K562 (cell line): ENCODE data around the gene PLCG2. TPM values are rescaled to one million over a fixed set of nuclear protein-coding genes. Genes with fewer than 3 reads are reported as not detected.

Experiments used
- ATF4 ChIP-seq: fragments of 450-650 bp; formaldehyde crosslinking; IDR thresholded peaks from 2 replicates; pipeline ENCODE4 v1.4.0; 2022; ENCODE audit warnings: mild to moderate bottlenecking, moderate library complexity
- ATF6 ChIP-seq: sonication (generic); formaldehyde crosslinking; IDR thresholded peaks from 2 replicates; pipeline ENCODE4 v1.4.0; 2020; ENCODE audit warnings: mild to moderate bottlenecking, missing genetic modification reagents
- BRF2 ChIP-seq: IDR thresholded peaks from 3 replicates; pipeline ENCODE4 v1.6.1; 2011; ENCODE audit warnings: borderline replicate concordance, mild to moderate bottlenecking; ENCODE audit not compliant: insufficient read length, insufficient read depth
- CEBPB ChIP-seq: fragments of 450-650 bp; IDR thresholded peaks from 2 replicates; pipeline ENCODE4 v1.6.1; 2016; ENCODE audit warnings: missing genetic modification characterization, missing compliant biosample characterization
- ELK3 ChIP-seq: fragments of 450-650 bp; formaldehyde crosslinking; IDR thresholded peaks from 2 replicates; pipeline ENCODE4 v1.4.0; 2020; ENCODE audit warnings: mild to moderate bottlenecking
- EP300 ChIP-seq: IDR thresholded peaks from 2 replicates; pipeline ENCODE4 v1.6.1; 2012; ENCODE audit warnings: low read length, improper control_type of control experiment
- FOSL1 ChIP-seq: fragments of 200-800 bp; sonication (Bioruptor generic); conservative IDR thresholded peaks from 2 replicates; pipeline ENCODE4 v1.6.1; 2016; ENCODE audit warnings: missing genetic modification characterization, missing compliant biosample characterization
- FOXO4 ChIP-seq: fragments of 450-650 bp; formaldehyde crosslinking; IDR thresholded peaks from 2 replicates; pipeline ENCODE4 v1.4.0; 2020; ENCODE audit warnings: mild to moderate bottlenecking, moderate library complexity
- GABPA ChIP-seq: fragments of 200-800 bp; sonication (Bioruptor generic); conservative IDR thresholded peaks from 2 replicates; pipeline ENCODE4 v1.6.1; 2016; ENCODE audit warnings: low read depth, missing genetic modification characterization, missing compliant biosample characterization
- KLF10 ChIP-seq: fragments of 250-450 bp; sonication (Bioruptor Pico); IDR thresholded peaks from 2 replicates; pipeline ENCODE4 v1.6.1; 2021; ENCODE audit warnings: matching md5 sums
- LEF1 ChIP-seq: fragments of 450-650 bp; IDR thresholded peaks from 2 replicates; pipeline ENCODE4 v1.6.1; 2016; ENCODE audit warnings: mild to moderate bottlenecking
- PATZ1 ChIP-seq: fragments of 250-450 bp; sonication (Bioruptor Pico); IDR thresholded peaks from 2 replicates; pipeline ENCODE4 v1.5.0; 2020; ENCODE audit warnings: mild to moderate bottlenecking, borderline replicate concordance
- RAD21 ChIP-seq, 2 experiments: fragments of 250-450 bp in 1 of 2; fragments of 450-650 bp in 1 of 2; sonication (Bioruptor Pico) in 1 of 2; formaldehyde crosslinking in 1 of 2; IDR thresholded peaks in 1 of 2; conservative IDR thresholded peaks in 1 of 2; 2 replicates each; pipeline versions ENCODE4 v1.4.0 to v1.8.0; 2020 to 2022; ENCODE audit warnings: mild to moderate bottlenecking in 2 of 2, moderate library complexity in 1 of 2
- SUPT5H ChIP-seq: fragments of 450-650 bp; IDR thresholded peaks from 2 replicates; pipeline ENCODE4 v1.6.1; 2016
- TEAD4 ChIP-seq, 2 experiments: sonication (generic) in 1 of 2; formaldehyde crosslinking in 1 of 2; IDR thresholded peaks; 2 replicates each; pipeline versions ENCODE4 v1.6.1 to v1.8.0; 2012 to 2022; ENCODE audit warnings: borderline replicate concordance in 1 of 2, inconsistent platforms in 1 of 2, low read length in 1 of 2, mild to moderate bottlenecking in 1 of 2, missing genetic modification reagents in 1 of 2
- ZBTB43 ChIP-seq: sonication (generic); formaldehyde crosslinking; IDR thresholded peaks from 2 replicates; pipeline ENCODE4 v1.8.0; 2023; ENCODE audit warnings: mild to moderate bottlenecking, missing genetic modification reagents
- ZNF224 ChIP-seq: sonication (generic); formaldehyde crosslinking; IDR thresholded peaks from 2 replicates; pipeline ENCODE4 v1.8.0; 2022; ENCODE audit warnings: mild to moderate bottlenecking, missing genetic modification reagents
- ZNF766 ChIP-seq: fragments of 200-800 bp; sonication (Bioruptor generic); conservative IDR thresholded peaks from 2 replicates; pipeline ENCODE4 v1.6.1; 2016; ENCODE audit warnings: missing genetic modification characterization, missing compliant biosample characterization
- polyA plus RNA-seq, 8 experiments: library from polyadenylated mRNA; depleted of rRNA in 4 of 8; stranded (reverse) in 5 of 8; unstranded in 3 of 8; fragments of >200 nt; fragmentation: Nextera tagmentation in 2 of 8; fragmentation: Illumina TruSeq in 1 of 8; extraction: Ambion mirVana in 2 of 8; extraction: Trizol in 1 of 8; gene quantifications; 2 replicates each; pipeline versions ENCODE4 v1.2.1 to v1.2.3, GENCODE V29; 2011 to 2014; ENCODE audit warnings: inconsistent platforms in 1 of 8, missing spikeins in 1 of 8
- total RNA-seq, 7 experiments: library from RNA; depleted of rRNA in 6 of 7; stranded (reverse); fragments of >200 nt in 6 of 7; fragmentation: Illumina TruSeq in 2 of 7; extraction: Trizol in 2 of 7; gene quantifications; 2 replicates each; pipeline versions ENCODE4 v1.2.1 to v1.2.3, GENCODE V29; 2011 to 2021; ENCODE audit warnings: low replicate concordance in 1 of 7

Gene PLCG2
- total and polyA plus RNA-seq, 9 of the 15 experiments (the other 6 are each of a cell fraction or from before 2014, with no cell fraction given) = 0.94 to 7.1 (median 3.1) TPM

GRCh38 chr16:81843243-81843582 is 64.1 kb downstream of the PLCG2 start (continued):
- TF ChIP-seq LEF1 (peak; percentile 39; the same call in 1 of the 2 replicates), FOSL1 (tag) (no peak), BRF2 (no peak), PATZ1 (CRISPR knock-in tag) (no peak), SUPT5H (no peak), GABPA (tag) (no peak), KLF10 (CRISPR knock-in tag) (no peak), RAD21 (CRISPR knock-in tag; conservative IDR thresholded peaks at IDR 0.05 in 1 of 2, IDR thresholded peaks at IDR 0.05 in 1 of 2) (peak; percentile 13 to 20; a peak in 1 of 4 replicates), TEAD4 (IDR thresholded peaks at IDR 0.05; ENCODE audit: low read length) (no peak), TEAD4 (CRISPR knock-in tag; IDR thresholded peaks at IDR 0.05; ENCODE audit: borderline replicate concordance) (no peak), ZNF766 (CRISPR knock-in tag) (peak; percentile 39; the same call in 1 of the 2 replicates), FOXO4 (no peak), ELK3 (CRISPR knock-in tag) (no peak), ATF4 (peak; percentile 94), ZNF224 (CRISPR knock-in tag) (no peak), ZBTB43 (CRISPR knock-in tag) (no peak), ATF6 (no peak), EP300 (peak; percentile 61; the same call in 1 of the 2 replicates), CEBPB (peak; percentile 60; the same call in 1 of the 2 replicates)
